ENCODE data around the gene JMJD1C.
"Not testable (repeated sequence)": the region's sequence is repeated elsewhere in the genome, so short reads cannot be mapped to it uniquely, and the experiment has no call there.

Gene JMJD1C

GRCh38 chr10:63346015-63346441 lies 119.7 kb downstream of the JMJD1C start:
- FAIRE-seq = no peak

- FAIRE-seq = no peak
Observed at GRCh38 chr10:63344269-63344668, 121.5 kb downstream of the JMJD1C start.

GRCh38 chr10:63343476-63343875 lies 122.3 kb downstream of the JMJD1C start:
- no peak for FAIRE-seq

GRCh38 chr10:63339640-63340039 lies 126.1 kb downstream of the JMJD1C start:
- FAIRE-seq = not testable (repeated sequence)

- FAIRE-seq = no peak
Observed at GRCh38 chr10:63337455-63338251, 128.1 kb downstream of the JMJD1C start.

- no peak for FAIRE-seq
Observed at GRCh38 chr10:63331586-63331985, 134.2 kb downstream of the JMJD1C start.

GRCh38 chr10:63324495-63324854 lies 141.3 kb downstream of the JMJD1C start:
- FAIRE-seq = no peak

- FAIRE-seq = no peak
Observed at GRCh38 chr10:63323701-63324494, 141.9 kb downstream of the JMJD1C start.

- FAIRE-seq = no peak
Observed at GRCh38 chr10:63320683-63321082, 145.1 kb downstream of the JMJD1C start.

- no peak for FAIRE-seq
Observed at GRCh38 chr10:63319231-63319630, 146.5 kb downstream of the JMJD1C start.

- FAIRE-seq = no peak
Observed at GRCh38 chr10:63318491-63318890, 147.3 kb downstream of the JMJD1C start.

GRCh38 chr10:63314020-63314419 lies 151.8 kb downstream of the JMJD1C start:
- no peak for FAIRE-seq

GRCh38 chr10:63313066-63313717 lies 152.6 kb downstream of the JMJD1C start:
- no peak for FAIRE-seq

- peak; percentile 61 for FAIRE-seq
Observed at GRCh38 chr10:63308628-63309027, 157.1 kb downstream of the JMJD1C start.

- FAIRE-seq = no peak
Observed at GRCh38 chr10:63304146-63304545, 161.6 kb downstream of the JMJD1C start.

- no peak for FAIRE-seq
Observed at GRCh38 chr10:63300801-63301200, 165.0 kb downstream of the JMJD1C start.

GRCh38 chr10:63297941-63298340 lies 167.8 kb downstream of the JMJD1C start:
- no peak for FAIRE-seq

- FAIRE-seq = peak; percentile 69
Observed at GRCh38 chr10:63294781-63295180, 171.0 kb downstream of the JMJD1C start.

- FAIRE-seq = not testable (repeated sequence)
Observed at GRCh38 chr10:63292847-63293246, 172.9 kb downstream of the JMJD1C start.

GRCh38 chr10:63288170-63288569 lies 177.6 kb downstream of the JMJD1C start:
- no peak for FAIRE-seq

GRCh38 chr10:63286754-63287264 lies 179.0 kb downstream of the JMJD1C start:
- no peak for FAIRE-seq

GRCh38 chr10:63286340-63286739 lies 179.4 kb downstream of the JMJD1C start:
- FAIRE-seq = no peak

- not testable (repeated sequence) for FAIRE-seq
Observed at GRCh38 chr10:63283901-63284300, 181.9 kb downstream of the JMJD1C start.

Data from endometrium (tissue), 2 donors.